ENCODE data around the gene NMRAL1.

Gene NMRAL1

DNA sequence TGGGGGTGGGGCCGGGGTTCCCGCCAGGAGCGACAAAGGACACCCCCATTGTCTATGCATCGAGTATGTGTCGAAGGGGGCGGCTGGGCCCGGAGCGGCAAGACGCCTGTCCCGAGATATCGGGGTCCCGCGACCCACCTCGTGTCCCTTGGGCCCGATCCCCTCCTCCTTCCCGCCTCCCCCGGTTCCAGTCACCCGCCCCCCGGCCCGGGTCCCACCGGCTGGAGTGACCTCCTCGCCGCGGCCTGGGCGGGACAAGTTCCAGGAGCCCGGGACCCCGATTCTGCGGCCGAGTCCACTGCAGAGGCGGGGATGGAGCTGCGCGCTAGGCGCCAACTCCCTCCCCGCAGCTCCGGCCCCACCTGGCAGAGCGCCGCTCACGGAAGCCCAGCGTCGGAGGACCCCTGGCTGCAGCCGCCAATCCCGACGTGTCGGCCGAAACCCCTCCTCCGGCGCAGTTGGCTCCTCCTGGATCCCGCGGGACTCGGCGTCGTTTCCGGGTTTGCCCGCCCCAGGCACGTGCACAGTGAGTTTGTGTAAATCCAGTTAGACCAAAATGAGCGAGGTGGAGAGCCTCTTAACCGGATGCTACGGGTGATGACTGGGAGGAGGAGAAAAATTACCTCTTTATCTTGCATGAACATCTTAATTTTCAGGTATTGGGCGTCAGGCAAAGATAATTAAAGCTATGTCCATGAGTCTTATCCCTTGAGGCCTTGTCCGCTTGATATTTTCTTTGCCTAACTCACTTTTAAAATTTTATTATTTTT lies at the start of gene NMRAL1:
TSS of gene NMRAL1 (minus strand) at position 434 of the 770 bp plus-strand sequence. CDS start 493 bp downstream, outside the sequence.
- peak; percentile 80 for DNase-seq

DNA sequence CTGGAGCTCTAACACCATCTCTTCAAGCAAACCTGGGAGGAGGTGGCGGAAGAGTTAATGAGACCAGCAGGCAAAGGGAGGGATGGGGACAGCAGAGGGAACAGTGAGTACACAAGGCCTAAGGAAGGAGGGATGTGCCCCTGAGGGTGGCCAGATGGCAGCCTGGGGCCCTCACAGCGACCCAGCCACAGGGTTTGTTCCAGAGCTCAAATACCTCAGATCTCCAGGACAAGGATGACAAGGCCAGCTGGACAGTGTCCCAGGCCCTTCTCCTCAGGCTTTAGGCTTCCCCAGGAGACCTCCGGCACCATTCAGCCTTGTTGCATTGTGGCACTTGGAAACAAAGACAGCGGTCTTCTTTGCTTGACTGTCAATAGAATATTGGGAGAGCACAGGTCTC lies 49.3 kb upstream of the NMRAL1 start:
- DNase-seq = no peak

DNA sequence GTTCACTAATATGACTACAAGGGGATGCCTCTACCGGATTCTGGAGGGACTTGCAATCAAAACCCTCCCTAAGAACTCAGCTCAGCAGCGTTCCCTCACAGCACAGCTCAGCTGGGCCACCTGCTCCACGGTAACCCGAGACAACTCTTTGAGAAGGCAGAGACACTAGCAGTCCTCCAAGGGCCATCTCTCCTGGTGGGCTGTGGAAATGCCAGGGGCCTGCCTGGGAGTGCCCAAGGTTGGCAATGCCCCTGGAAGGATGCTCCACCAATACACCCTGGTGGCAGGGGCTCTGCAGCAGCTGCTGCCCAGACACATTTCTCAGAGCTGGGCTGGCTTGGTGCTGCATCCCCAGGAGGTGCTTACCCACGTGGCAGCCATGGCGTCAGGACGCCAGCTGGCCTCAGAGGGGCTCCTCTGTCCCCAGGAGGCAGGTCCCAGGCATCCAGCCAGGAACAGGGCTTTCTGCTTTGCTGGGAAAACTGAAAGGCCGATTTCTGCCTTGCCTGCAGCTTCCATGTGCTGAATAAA lies 47.7 kb upstream of the NMRAL1 start:
- DNase-seq = no peak

DNA sequence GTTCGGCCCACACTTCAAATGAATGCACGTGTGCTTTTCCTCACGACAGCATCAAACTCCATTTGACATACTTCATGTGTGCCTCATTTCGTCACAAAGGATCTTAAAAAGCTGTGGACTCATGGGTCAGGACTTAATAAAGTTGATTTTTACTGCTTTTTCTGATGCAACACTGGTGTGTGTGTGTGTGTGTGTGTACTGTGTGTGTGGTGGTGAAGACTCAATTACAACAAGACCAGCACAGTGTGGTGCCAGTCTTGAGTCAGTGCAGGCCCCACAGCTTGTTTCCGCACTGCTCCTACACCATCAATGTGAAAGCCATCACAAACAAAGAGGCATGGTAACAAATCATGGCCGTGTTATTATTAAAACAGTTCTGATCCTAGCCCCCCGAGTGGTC lies 46.5 kb upstream of the NMRAL1 start:
- DNase-seq = no peak

DNA sequence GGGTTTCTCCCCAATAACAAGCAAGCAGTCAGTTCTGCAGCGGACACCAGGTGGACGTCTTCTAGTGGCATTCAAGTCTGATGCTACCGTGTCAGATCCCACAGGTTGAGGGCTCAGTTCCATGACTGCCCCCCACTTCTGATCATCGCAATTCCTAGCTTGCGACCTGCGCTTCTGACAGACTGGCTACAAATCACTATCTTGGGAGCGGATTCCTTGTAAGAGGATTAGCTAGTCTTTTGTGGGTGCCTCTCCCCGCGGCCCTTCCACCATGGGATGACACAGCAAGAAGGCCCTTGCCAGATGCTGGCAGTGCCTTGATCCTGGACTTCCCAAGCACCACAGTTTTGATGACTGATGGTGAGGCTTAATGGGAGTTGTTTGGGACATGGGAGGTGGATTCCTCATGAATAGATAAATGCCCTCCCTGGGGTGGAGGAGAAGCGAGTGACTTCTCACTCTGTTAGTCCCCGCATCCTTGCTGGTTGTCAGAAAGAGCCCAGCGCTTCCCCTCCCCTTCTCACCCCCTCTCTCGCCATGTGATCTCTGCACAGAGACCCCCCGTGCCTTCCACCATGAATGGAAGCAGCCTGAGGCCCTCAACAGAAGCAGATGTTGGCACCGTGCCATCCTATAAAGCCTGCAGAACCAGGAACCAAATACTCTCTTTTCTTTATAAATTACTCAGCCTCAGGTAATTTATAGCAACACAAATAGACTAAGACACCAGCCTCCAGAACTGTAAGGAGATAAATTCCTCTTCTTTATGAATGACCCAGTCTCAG lies 45.0 kb upstream of the NMRAL1 start:
- no peak for DNase-seq

DNA sequence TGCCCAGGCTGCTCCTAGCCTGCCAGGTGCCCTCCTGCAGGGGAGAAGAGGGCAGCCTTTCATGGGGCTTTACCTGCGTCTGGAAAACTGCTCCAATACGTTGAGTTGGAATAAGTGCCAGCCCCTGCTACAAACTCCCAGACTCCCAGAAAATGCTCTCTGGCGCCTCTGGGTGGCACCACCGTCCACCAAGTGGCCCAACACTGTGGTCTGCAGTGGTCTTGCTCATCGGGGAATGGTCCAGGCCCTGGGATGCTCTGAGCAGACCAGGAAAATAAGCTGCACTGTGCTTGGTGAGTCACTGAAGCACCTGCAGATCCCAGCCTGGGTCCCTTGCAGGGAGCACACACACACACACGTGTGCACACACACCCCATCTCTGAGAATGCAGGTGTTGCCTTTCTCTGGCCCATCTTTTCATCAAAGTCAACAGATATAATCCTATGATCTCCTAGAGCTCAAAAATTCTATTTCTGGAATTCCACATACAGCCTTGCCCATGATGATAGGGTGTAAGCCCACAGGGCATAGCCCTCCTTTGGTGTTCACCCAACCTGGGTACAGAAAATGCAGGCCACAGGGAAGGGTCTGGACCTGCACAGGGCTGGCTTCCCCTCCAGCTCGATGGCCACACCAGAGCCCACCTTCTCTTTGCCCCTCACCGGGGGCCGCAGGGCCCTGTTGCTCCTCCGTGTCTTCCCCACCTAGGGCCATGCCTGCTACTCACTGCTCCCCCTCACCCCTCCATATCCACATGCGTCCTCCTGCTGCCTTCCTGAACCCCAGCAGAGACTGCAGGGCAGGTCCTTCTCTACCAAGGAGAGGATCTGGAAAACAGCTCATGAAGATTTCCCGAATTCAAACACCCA lies 43.6 kb upstream of the NMRAL1 start:
- no peak for DNase-seq

DNA sequence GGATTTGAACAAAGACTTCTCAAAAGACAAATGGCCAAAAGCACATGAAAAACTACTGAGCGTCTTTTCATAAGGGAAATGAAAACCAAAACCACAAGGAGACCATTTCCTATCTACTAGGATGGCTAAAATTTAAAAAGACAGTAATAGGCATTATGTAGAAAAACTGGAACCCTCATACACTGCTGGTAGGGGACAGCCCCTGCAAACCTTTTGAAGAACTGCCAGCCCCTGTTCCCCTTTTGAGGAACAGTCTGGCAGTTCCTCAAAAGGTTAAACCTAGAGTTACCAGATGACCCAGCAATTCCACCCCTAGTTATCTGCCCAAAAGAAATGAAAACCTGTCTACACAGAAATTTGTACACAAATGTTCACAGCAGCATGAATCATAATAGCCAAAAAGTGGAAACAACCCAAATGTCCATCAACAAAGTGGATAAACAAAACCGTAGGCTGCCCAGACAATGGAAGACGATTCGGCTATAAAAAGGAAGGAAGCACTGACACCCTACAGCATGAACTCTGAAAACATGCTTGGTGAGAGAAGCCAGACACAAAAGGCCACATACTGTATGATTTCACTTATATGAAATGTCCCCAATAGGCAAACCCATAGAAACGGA lies 41.3 kb upstream of the NMRAL1 start:
- no peak for DNase-seq

DNA sequence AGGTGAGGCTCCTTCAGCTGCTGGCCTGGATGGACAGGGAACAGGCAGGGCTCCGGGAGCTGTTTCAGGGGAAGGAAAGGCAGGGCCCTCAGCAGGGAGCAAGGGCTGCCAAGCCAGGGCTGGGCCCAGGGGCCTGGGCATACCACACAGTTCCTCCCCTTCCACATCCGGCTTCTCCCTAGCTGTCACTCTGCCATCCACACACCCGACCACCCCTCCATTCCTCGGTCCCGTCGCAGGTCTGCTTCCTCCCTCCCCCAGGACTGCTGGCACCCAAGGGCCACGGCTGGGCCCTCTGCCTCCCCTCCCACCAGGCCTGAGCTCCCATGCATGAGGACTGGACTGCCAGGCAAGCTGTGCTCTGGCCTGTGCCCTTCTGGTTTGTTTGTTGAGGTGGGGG lies 40.2 kb upstream of the NMRAL1 start:
- DNase-seq = no peak

DNA sequence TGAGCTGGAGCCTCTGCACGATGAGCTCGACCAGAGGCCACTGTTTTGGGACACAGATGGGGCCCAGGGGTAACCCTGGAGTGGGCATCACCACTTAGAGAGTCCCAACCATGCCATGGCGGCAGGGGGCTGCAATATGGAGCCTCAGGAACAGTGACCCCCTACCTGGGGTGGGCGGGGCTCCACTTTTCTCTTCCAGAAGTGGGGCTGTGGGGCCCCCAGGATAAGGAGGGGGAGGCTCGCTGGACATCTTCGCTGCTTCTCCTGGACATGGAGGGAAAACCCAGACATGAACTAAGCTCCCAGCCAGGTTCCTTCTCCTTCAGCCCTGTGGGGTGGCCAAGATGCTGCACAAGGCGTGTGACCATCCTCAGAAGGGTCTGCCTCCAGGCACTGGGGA lies 39.5 kb upstream of the NMRAL1 start:
- DNase-seq = no peak

DNA sequence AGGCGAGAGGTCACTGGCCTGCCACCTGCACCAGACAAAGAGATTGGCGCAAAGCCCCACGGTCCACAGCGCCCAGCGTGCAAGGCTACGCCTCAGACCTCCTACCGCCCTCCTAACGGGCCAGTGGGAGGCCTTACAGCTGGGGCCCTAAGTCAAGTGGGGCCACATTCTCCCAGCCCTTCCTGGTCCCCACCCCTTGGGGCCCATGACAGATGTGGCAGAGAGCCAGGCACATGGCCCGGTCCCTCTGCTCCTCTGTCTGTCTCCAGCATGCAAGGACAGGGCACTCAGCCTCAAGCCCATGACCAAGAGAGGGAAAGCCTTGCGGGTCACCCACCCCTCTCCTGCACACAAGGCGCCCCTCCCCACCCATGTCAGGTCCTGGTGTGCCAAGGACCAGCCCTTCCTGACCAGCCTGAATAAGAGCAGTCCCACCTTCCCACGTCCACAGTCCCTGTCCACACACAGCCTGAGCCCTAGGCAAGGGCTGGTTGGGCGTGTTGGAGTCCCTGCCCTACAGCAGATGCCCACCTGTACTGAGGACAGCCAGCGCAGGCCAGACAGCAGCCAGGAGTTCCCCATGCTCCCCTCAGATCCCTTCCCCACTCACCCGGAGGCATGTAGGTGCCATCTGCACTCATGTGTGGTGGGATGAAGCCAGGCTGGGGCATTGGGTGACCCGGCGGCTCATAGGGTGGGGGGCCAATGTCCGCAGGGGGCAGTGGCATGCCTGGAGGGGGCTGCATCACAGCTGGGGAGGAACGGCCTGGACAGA lies 38.8 kb upstream of the NMRAL1 start:
- no peak for DNase-seq

DNA sequence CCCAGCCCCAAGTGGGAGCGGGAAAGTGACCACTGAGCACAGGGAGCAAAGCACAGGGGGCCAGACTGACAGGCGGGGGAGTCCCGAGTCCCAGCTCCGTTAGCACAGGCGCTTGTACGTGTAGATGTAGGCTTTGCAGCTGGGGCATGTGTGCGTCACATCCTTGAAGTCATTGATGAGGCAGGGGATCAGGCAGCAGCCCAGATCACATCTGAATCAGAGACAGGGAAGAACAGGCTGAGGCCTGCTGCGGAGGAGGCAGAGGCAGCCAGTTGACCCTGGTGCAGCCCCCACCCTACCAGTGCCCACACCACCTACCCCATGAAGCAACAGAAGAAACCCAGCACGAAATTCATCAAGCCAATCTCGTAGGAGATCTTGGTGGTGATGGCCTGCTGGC lies 38.0 kb upstream of the NMRAL1 start:
- no peak for DNase-seq

DNA sequence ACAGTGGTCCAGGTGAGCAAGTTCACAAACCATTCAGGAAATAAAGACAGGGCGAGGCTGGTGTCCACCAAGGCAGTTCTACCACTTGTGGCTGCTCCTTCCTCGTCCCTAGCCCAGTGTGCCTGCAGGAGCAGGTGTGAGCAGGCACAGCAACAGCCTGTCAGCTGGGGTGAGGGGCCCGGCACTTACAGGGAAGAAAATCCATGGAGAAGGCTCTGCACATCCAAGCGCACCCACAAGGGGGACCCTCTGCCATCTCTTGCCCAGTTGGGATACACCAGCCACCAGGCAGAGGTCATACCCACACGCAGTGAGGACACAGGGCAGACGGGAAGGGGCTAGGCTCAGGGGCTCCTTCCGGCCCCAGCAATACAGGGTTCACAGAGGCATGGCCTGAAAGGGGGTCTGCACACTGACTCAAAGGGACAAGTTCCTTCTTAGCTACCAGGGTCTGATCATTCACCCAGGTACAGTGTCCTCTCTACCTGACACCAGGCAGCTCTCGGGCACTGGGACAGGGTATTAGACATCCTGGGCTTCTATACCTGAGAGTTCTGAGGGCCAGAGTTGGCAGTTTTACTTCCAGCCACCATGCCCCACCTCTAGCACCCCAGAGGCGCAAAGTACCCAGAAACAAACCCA lies 37.1 kb upstream of the NMRAL1 start:
- no peak for DNase-seq

DNA sequence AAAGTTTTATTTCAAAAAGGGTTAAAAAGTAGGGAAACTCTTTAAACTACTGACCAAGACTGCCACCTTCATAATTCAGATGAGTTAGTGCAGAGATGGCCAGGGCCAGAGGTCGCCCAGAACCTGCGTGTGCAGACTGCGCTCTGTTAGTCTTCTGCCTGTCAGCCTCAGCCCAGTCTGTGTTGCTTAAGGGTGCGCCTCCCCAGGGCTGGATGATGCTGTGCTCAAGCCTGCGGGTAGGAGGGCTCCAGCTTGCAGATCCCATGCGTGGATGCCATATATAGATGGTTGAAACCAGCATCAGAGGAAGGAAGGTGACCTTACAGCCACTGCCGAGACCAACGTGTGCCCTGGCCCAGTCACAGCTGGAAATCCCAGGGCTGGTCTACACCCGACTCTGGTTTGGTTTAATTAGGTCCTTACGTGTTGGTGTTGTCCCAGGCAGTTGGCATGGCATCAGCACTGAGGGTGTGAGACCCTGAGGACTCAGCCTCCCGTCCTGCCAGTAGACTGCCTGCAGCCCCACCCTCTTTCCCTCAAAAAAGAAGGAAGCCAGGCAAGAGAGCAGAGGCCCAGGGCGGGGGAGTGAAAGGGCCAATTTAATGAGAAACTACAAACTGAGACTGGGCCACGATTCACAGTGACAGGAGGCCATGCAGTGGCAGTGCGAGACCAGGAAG lies 36.5 kb upstream of the NMRAL1 start:
- DNase-seq = no peak

DNA sequence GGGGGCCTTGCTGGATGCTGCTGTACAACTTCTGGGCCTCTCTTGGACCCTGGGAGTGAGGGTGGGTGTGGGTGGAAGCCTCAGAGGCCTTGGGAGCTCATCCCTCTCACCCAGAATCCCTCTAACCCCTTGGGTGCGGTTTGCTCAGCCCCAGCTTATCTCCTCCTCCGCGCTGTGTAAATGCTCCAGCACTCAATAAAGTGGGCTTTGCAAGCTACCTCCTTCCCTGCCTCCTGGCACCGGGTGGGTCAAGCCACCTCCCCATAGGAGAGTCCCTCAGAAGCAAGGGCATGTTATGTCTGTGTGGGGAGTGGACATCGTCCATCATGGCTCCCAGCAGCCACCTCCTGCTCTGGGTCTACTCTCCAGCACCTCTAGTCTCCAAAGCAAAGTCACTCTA lies 35.7 kb upstream of the NMRAL1 start:
- DNase-seq = no peak

DNA sequence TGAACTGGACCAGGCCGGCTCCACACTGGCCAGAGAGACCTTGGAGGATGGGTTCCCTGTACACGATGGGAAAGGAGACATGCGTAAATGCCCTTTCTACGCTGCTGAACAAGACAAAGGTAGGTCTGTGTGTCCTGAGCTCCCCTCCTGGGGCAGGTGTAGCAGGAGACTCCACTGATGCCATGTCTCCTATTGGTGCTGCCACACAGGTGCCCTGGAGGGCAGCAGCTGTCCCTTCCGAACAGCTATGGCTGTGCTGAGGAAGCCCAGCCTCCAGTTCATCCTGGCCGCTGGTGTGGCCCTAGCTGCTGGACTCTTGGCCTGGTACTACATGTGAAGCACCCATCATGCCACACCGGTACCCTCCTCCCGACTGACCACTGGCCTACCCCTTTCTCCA lies 35.0 kb upstream of the NMRAL1 start:
- no peak for DNase-seq

DNA sequence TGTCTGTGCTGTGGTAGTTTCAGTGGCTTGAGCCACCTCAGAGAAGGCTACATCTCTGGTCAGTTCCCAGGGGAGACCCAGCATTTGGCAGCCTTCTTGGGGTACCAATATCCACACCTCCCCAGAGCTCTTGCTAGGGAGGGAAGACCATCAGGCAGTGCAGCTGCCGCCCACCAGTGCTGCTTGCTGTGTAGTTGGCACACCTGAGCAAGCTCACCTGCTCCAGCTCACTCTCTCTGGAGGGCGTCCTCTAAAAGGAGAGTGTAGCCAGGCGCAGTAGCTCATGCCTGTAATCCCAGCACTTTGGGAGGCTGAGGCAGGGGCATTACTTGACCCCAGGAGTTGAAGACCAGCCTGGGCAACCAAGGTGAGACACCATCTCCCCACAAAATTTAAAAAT lies 34.4 kb upstream of the NMRAL1 start:
- no peak for DNase-seq

DNA sequence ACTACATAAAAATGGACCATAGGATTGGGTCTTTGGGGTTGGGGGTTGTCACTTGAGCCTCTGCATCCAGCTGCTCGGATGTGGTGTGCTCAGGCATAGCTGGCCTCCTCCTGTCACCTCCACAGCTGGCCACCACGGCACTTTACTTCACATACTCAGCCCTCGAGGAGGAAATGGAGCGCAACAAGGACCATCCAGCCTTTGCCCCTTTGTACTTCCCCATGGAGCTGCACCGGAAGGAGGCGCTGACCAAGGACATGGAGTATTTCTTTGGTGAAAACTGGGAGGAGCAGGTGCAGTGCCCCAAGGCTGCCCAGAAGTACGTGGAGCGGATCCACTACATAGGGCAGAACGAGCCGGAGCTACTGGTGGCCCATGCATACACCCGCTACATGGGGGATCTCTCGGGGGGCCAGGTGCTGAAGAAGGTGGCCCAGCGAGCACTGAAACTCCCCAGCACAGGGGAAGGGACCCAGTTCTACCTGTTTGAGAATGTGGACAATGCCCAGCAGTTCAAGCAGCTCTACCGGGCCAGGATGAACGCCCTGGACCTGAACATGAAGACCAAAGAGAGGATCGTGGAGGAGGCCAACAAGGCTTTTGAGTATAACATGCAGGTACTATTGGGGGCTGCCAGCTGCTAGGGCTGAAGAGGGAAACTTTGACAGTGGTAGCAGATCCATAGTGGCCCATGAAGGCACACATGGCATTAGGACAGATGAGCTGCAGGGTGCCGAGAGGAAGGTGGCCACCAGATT lies 33.3 kb upstream of the NMRAL1 start:
- DNase-seq = no peak

DNA sequence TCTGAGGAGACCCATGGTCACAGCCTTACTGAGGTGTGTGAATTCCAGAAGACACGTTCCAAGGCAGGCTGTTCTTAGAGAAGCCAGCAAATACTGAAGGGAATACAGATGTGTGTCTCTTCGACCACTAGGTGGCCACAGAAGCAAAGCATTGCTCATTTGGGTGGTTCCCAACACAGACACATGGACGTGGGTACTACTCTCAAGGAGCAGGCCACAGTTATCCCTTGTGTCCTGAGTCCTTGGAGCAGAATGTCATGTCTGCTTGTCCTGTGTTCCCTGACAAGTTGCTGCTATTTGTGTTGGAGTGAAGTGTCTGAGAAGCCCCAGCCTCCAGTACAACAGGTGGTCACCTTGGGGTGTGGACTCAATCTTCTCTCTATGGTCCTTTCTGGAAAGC lies 32.0 kb upstream of the NMRAL1 start:
- peak; percentile 54 for DNase-seq

DNA sequence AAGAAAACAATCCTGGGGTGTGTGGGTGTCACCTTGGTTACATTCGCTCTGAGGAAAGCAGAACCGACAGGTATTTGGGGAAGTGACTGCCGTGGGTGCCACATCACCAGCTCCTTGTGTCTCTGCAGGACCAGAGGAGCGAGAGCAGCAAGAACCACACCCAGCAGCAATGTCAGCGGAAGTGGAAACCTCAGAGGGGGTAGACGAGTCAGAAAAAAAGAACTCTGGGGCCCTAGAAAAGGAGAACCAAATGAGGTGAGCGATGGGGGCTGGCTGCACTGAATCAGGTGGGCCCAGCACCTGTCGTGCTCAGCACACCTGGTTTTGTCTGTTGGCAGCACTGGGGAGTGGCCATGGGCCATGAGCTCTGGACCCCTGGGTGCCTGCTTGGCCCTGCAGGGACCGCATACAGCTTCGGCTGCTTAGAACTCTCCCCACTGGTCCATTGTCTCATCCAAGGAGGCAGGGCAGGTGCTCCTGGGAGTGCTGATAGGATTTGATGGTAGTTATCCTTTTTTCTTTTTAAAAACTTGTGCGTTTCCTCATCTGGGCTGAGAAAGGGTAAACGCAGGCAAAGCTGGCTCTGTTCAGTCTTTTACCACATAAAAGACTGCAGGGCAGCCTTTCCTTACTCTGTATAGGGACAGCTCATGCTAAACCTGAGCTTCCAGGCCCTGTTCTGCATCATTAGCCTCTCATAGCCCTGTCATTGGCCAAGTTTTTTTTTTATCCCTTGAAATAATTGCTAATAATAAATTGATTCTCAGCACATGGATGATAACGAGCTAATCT lies 31.1 kb upstream of the NMRAL1 start:
- DNase-seq = peak; percentile 59

Measured in activated naive CD4-positive, alpha-beta T cell treated with anti-CD3 and anti-CD28 coated beads, Interleukin-2, amount 50 U/mL, for 16 hours (primary cell).